NCI-H748 treated with DMSO at 0.1 percent for 48 hours (cell line): ENCODE results near the gene PLB1.

Experiments used
- DNase-seq: peaks from one replicate; lab custom pipeline; 2025; lab: John Stamatoyannopoulos, UW

Gene PLB1

DNA sequence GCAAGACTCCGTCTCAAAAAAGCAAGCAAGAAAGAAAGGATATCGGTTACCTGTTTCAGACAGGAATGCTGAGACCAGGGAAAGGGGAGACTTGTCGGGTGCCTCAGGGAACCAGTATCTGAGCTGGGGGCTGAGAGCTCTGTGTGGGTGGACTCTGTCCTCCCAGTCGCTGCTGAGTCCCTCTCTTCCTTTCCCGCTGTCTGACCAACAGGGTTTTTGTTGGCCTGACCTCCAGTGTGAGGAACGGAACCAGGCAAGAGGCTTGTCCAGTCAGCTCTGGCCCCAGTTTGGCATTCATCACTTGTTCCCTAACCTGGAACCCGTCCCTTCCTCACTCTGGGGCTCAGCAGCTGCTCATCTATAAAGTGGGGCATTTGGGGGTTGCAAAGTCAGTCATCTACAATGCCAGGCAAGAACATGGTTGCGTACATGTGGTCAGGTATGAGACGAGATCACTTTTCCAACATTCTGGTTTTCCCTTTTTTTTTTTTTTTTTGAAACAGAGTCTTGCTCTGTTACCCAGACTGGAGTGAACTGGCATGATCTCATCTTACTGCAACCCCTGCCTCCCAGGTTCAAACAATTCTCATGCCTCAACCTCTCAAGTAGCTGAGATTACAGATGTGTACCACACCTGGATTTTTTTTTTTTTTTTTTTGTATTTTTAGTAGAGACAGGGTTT lies 116.4 kb downstream of the PLB1 start:
- DNase-seq = no peak

DNA sequence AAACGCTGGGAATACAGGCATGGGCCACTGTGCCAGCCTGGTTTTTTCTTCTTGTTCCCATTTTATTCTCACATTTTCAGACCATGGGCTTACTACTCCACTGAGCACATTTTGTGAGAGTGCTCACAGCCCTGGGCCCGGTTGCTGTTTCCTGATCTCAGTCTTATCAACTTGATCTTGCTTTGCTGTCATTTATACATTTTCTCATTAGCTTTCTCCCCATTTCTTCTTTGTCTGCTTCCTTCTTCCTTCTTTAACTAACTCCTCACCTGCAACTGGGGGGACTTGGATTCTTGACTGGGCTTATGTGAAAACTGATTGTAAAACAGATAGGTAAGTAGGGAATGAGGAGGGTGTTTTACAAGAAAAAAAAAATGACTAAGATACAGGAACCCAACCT lies 117.3 kb downstream of the PLB1 start:
- no peak for DNase-seq

DNA sequence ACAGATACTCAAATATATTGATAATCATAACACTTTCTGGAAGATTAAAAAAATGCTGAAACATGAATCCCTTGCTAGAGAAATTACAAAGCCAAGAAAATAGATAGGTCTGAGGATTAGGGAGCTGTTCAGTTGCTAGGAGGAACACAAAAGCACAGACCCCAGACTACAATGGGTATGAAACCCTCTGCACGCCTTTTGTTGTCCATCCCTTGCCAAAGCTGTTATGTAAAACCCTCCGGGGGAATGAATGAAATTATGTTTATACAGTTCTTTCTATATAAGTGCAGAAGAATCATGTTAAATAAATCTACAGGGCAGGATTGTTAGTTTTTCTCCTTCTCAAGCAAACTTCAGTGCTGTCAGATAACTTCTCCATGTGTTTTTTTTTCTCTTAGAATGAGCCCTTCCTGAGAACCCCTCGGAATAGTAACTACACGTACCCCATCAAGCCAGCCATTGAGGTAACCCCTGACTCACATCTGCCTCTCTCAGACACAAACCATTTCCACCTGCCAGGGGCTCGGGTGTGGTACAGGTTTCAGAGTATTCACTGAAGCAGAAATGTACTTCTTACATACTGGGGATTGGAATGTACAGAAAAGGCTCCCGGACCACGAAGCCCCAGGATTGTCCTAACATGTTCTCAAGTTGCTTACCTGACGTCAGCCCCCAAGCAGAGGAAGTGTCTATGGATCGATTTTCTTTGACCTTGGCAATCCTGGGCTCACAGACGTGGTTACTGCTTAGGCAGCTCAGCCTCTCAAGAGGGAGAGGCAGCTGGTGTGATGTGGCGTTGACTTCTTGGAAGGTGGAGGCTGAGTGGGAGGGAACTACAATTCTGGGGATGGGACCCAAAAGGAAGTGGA lies 118.0 kb downstream of the PLB1 start:
- DNase-seq = no peak

DNA sequence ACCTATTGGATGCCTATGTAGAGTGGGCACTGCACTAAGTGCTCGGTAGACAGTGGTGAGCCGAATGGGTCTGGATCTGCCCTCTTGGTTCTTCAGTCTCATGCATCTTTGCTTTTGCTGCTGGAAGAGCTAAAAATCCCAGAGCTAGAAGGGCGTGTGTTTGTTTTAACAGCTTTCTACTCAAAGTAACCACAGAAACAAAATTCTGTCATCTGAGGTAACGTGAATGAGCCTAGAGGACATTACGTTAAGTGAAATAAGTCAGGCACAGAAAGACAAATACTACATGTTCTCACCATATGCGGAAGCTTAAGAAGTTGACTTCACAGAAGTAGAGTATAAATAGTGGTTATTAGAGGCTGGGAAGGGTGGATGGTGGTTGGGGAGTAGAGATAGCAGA lies 119.8 kb downstream of the PLB1 start:
- peak; percentile 52 for DNase-seq

DNA sequence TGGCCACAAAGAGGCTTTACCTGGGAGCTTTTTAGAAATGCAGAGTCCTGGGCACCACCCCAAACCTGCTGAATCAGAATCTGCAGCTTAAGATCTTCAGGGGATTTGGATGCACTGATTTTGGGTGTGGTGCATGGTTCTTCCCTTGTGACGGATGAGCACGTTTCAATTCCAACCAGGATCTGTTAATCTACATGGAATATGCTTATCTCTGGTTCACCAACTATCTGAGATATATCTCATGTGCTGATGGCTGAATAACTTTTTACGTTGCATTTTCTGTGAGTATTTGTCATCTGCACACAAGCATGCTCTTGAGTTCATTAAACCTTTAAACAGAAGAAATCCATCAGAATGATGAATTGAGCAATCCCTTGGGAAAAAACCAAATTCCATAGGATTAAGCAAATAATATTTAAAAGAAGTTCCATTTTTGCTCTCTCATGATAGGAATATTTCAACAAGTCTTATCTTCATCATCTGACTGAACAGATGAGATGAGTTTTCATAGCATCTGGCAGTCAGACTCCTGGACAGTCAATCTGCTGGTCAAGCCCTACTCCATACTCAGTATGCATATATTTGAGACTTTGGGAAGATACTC lies 120.6 kb downstream of the PLB1 start:
- no peak for DNase-seq

DNA sequence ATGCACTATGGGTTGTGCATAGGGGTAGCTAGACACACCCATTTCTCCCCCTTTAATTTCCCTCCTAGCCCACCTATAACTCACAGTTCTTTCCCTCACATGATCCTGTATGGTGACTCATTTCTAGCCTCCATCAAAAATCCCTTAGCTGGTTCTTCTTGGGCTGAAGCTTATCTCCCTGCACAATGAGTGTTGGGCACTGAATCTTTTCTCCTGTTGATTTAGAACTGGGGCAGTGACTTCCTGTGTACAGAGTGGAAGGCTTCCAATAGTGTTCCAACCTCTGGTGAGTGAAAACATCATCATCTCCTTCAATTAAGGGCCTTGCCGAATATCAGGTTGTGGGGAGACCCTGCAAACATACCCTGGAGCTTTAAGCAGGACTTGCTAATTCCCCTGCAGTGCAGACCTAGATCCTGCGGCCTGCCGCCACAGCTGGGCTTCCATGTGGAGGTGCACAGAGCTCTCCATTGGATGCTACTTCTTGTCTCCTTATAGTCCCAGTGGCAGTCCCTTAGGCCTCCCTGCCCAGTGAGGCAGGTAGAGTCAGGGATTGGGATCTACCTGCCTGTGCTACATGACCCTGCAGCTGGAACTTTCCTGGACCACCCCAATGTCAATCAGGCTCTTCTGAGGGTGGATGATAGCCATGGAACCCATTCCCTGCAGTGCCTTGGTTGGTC lies 121.8 kb downstream of the PLB1 start:
- no peak for DNase-seq

DNA sequence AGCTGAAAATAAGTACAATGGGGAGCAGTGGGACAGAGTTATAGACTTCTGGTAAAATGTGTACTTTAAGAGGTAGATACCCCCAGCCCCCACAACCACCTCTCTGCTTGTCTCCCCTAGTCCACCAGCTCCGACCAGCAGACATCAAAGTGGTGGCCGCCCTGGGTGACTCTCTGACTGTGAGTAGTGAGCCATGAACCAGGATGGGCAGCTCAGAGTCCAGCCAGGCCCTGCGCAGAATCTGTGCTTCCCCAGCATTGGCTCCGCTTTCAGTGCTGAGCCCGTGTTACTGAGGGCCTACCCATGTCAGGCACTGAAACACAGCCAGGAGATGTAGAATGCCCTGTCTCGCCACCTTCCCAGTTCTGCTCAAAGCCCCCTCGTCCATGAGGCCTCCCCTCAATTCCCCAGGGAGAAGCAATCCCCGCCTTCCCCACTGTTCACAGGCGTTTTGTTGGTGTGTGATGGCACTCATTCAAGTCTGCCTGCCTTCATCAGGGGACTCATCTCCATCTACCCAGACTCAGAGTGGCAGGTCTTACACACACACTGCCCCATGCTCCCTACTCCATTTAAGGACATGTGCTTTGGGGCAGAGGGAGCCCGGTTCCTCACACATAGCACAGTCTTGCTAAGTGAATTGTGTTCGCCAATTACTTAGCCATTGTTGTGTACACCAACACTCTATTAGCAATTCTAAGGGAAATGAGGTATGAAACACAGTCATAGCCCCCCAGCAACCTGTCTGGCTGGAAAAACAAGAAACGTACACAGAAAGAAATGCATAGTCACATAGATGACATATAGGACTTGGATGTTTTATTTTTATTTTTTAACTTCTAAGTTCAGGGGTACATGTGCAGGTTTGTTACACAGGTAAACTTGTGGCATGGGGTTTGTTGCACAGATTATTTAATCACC lies 122.6 kb downstream of the PLB1 start:
- DNase-seq = no peak

DNA sequence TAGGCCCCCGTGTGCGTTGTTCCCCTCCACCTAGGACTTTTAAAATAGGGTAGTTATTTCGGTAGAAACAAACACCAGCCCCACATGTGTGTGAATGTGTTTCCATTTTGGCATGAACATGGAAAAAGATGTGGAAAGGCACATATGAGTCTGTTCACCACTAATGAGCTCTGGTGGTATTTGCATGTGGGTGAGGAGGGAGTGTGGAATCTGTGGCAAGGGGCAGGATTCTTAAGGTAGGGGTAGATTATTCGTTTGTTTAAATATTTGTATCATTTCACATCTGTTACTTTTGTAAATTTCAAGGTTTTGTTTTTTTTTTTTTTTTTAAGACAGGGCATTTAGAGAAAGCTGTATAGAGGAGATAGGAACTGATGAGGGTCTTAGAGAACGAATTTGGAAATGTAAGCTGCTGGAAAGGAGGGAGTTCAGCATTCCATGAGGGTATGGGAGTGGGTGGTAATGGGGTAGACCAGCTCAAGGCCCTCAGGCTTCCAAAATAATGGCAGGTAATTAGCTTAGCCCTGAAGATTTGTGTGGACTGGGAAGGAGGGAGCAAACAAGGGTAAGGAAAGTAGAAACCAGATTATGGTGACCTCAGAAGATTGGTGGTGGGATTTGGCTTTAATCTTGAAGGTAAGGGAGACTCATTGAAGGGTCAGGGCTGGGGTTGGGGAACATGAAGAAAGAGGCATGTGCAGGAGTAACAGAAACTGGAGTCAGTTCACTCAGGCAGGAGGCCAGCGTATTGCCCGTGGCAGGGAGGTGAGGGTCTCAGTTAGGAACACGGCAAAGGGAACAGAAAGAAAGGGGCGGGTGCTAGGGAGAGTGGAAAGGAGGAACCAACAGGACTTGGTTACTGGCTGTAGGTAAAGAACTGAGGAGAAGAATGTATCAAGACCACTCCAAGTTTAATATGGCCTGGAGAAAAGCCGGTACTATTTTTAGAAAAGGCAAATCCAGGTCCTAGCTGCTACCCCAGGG lies 123.6 kb downstream of the PLB1 start:
- DNase-seq = no peak

DNA sequence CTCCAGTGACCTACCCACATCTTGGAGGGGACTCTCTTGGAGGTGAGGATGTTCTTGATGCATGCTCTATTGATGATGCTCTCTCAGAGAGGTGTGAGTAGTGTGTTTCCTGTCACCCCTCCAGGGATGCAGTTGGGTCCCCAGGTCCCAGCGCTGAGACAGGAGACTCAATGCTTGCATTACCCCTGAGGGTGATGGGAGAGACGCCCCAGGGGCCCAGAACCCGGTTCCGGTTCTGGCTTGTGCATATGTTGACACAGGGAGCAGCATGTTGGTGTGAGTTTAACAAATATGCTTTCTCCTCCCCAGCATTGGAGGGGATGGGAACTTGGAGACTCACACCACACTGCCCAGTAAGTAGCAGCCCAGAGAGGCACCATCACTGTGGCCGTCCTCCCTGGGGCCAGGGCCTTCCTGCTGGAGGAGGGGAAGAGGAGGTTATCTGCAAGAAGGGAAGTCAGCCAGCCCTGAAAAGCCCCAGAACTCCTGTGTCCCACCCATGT lies 124.5 kb downstream of the PLB1 start:
- DNase-seq = no peak

DNA sequence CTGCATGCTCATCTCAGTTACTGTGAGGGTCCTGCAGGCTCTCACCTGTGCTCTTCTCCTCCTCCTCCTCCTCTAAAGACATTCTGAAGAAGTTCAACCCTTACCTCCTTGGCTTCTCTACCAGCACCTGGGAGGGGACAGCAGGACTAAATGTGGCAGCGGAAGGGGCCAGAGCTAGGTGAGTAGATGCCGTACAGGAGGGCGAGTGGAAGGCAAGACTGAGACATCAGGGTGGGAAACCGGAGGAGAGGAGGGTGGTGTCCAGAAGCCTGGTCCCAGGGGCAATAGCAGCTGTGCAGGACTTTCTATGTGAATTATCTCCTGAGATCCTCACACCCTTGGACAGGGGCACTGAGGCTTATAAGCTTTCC lies 124.9 kb downstream of the PLB1 start:
- DNase-seq = no peak

DNA sequence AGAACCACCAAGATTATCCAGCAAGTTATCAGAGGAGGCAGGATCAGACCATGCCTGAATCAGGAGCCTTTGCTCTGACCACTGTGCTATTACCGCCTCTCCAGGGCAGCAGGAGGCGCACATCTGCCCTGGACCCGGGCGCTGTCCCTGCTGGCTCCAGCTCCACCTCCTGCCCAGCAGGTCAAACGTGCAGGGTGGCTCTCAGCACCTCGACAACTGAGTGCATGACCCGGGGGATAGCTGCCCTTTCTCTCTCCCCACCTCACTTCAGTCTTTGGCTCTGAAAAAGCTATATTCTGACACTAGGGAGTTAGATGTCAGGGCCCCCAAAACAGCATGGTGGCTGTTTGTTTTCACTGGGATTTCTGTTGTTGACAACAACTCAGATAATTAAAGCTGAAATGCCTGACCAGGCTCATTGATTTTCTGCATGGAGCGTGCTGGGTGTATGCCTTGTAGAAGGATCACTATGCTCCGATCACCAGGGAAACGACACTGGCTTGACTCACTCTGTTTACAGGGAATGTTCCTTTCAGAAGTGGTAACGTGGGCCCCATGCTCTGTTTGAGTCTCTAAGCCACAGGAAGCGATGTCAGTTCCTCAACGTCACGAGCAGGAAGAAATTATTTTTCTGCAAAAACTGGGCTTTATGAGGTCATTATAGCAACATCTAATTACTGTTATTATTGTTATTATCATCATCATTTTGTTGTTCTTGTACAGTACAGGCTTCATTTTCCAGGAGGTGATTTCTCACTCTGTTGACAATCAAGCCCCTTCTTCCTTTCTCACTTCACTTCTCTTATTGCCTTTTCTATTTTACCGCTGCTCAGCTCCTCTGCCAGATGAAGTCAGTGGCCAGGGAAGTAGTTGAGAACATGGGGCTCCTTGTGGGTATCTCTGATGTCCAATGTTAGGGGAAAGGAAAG lies 125.6 kb downstream of the PLB1 start:
- DNase-seq = peak; percentile 68

DNA sequence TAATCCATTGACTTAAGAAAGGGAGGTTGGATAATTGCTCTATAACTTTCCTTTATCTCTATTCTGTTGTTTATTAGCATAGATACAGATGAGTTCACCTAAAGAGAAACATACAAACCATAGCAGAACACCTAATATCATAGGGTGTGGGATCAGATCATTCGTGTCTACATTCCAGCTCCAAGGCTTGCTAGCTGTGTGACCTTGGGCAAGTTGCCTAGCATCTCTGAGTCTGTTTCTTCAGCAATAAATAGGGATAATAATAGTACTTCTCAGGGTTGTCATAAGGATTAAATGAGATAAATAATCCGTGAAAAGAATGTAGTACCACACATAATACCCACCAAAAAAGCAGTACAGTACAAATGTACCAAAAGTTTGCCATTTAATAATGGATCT lies 126.2 kb downstream of the PLB1 start:
- DNase-seq = no peak

DNA sequence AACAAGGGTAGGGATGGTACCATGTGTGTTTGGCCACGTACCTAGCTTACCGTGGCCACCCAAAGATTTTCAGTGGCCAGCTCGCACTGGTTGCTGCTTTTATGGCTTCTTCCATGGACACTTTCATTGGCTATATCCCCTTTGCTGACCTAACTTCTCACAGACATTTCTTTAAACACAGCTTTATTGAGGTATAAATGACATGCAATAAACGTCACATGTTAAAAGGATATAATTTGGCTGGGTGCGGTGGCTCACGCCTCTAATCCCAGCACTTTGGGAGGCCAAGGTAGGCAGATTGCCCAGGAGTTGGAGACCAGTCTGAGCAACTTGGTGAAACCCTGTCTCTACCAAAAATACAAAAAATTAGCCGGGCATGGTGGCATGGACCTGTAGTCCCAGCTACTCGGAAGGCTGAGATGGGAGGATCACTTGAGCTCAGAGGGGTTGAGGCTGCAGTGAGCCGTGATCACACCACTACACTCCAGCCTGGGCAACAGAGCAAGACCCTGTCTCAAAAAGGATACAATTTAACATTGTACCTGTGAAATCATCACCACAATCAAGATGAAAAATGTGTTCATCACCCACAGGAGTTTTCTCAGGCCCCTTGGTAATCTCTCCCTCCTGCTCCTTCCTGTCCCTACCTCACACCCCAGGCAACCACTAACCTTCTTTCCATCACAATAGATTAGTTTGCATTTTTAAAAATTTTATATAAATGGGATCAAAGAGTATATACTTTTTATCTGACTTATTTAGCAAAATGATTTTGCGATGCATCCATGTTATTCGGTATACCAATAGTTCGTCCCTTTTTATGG lies 127.9 kb downstream of the PLB1 start:
- DNase-seq = no peak

DNA sequence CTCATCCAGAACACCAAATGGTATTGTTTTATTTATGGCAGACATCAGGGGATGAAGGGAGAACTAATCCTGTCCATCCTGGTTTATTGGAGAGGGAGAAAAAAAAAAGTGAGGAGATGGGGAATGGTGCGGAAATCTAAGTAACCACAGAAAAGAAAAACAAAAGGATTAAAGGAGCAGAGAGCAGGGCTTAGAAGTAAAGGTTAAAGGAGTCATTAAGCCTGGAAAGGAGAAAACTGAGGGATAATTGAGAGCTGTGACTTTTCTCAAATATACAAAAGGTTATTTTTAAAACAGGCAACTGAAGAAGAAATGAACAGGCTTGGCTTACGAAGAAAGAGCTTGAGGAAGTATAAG lies 128.6 kb downstream of the PLB1 start:
- DNase-seq = no peak

DNA sequence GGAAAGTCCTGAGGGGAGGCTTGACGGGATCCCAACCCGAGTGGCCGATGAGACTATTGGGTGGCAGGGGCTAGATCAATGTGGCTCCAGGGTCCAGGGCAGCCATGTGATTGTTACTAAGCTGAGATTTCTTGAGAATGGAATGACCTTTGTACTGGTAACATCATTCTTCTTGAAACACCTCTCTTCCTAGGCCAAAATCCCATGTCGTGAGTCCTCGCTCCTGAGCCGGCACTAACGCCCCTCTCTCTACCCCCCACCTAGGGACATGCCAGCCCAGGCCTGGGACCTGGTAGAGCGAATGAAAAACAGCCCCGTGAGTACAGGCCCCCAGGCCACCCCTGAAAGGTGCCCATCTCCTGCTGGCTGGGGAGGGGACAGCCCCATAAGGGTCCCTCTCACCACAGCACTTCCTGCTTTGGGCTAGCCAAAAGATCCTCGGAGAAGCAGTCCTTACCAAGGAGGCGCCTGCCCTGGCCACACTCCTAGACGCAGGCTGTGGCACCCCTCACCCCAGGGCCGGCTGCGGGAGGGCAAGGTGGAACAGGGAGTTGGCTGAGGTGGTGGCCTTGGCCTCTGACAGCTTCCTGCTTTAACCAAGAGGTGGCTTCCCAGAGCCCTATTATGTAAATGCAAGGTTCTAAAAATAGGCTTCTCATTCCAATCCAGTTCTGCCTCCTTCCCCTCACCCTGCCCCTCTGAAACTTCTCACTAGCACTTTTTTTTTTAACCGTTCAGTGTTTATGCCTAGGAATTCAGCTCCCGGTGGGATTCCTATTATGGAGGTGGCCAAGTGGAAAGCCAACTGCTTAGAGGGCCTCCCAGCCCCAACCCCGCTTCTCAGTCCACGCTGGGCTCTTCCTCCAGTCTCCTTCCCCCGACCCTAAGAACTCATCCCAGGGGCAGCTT lies 129.2 kb downstream of the PLB1 start:
- no peak for DNase-seq

DNA sequence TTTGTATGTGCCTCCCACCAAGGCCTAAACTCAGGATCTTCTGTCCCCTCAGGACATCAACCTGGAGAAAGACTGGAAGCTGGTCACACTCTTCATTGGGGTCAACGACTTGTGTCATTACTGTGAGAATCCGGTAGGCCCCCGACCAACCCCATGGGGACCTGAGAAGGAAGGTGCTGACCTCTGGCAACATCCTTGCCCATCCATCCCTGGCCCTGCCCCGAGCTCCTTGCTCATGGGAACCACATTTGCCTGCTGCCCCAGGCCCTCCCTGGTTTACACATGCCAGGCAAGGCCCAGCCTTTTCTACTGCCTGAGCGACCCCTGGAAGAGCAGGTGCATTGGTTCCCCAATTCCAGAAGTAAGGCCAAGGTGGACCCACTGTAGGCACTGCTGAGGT lies 130.5 kb downstream of the PLB1 start:
- DNase-seq = no peak

DNA sequence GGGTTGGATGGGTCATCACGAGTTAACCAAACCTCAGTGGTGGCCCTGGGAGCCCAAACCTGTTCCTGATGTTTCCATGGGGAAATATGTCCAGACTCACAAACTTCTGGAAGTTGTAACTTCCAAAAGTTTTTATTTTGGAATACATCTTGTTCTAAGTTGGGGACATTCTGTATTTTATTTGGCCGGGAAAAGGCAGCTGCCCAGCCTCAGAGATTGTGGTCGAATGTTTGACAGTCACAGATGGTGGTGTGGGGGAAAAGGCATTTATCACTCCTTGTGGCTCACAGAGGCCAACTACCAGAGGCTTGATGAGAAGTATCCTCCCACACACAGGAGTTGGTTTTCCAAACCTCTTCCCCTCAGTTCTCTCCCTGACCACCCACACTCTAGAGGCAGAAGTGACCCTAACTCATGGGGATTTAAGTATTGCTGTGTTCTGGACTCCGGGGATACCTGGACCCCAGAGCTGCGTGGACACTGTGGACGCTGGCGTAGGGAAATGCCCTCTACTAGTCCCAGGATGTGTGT lies 131.1 kb downstream of the PLB1 start:
- no peak for DNase-seq
